Nephron progenitor cell (in vitro differentiated cells): ENCODE data around the gene SCAANT1.

Experiments
- DNase-seq: peaks from one replicate; pipeline ENCODE4 v3.0.0; 2021
- H3K27ac Mint-ChIP-seq: 2 replicates; pipeline ENCODE4 v1.8.0; 2021; ENCODE audit warnings: mild to moderate bottlenecking, moderate library complexity, mixed read lengths
- H3K27me3 Mint-ChIP-seq: 2 replicates; pipeline ENCODE4 v1.8.0; 2021; ENCODE audit warnings: mild to moderate bottlenecking, low read depth, mixed read lengths; ENCODE audit not compliant: poor library complexity
- H3K36me3 Mint-ChIP-seq: 2 replicates; pipeline ENCODE4 v1.8.0; 2021; ENCODE audit warnings: low read depth, mixed read lengths
- H3K4me1 Mint-ChIP-seq: 2 replicates; pipeline ENCODE4 v1.8.0; 2021; ENCODE audit warnings: mixed read lengths
- H3K4me3 Mint-ChIP-seq: 2 replicates; pipeline ENCODE4 v1.8.0; 2021; ENCODE audit warnings: mild to moderate bottlenecking, moderate library complexity, mixed read lengths
- H3K9me3 Mint-ChIP-seq: 2 replicates; pipeline ENCODE4 v1.8.0; 2021; ENCODE audit warnings: mild to moderate bottlenecking, moderate library complexity, mixed read lengths
- CTCF ChIP-seq: fragments of 200-600 bp; sonication (generic); IDR thresholded peaks from 2 replicates; pipeline ENCODE4 v1.5.0; 2021; ENCODE audit warnings: antibody characterized with exemption

The SCAANT1 gene

GRCh38 chr3:63937661-63938651, 25.8 kb upstream of the SCAANT1 start:
- no peak for DNase-seq
- no peak for TF ChIP-seq CTCF
- Mint-ChIP-seq H3K4me1 (peaks cover 49% of the 10 kb centered on the region), H3K27me3 (no peaks in the 10 kb centered on the region), H3K27ac (peak overlapping the region; percentile 27), H3K9me3 (no peaks in the 10 kb centered on the region), H3K36me3 (peaks cover 10% of the 10 kb centered on the region), H3K4me3 (no peak overlapping the region)

GRCh38 chr3:63936925-63937324, 24.7 kb upstream of the SCAANT1 start:
- H3K4me1 Mint-ChIP-seq, result peaks cover 57% of the 10 kb centered on the region
- no peaks in the 10 kb centered on the region for H3K9me3 Mint-ChIP-seq
- no peak overlapping the region for H3K4me3 Mint-ChIP-seq
- TF ChIP-seq CTCF, result no peak
- no peaks in the 10 kb centered on the region for H3K27me3 Mint-ChIP-seq
- H3K36me3 Mint-ChIP-seq, result peaks cover 8% of the 10 kb centered on the region
- H3K27ac Mint-ChIP-seq, result no peak overlapping the region
- DNase-seq, result no peak

GRCh38 chr3:63934041-63934866, 22.1 kb upstream of the SCAANT1 start:
- H3K27ac Mint-ChIP-seq, result peak overlapping the region; percentile 87
- no peaks in the 10 kb centered on the region for H3K27me3 Mint-ChIP-seq
- H3K4me3 Mint-ChIP-seq, result no peak overlapping the region
- H3K4me1 Mint-ChIP-seq, result peaks cover 76% of the 10 kb centered on the region
- no peak for DNase-seq
- no peaks in the 10 kb centered on the region for H3K9me3 Mint-ChIP-seq
- no peak for TF ChIP-seq CTCF
- peaks cover 3% of the 10 kb centered on the region for H3K36me3 Mint-ChIP-seq

- TF ChIP-seq CTCF, result no peak
- no peak for DNase-seq
- Mint-ChIP-seq H3K36me3 (no peaks in the 10 kb centered on the region), H3K27ac (peak overlapping the region; percentile 68), H3K4me3 (no peak overlapping the region), H3K9me3 (no peaks in the 10 kb centered on the region), H3K27me3 (no peaks in the 10 kb centered on the region), H3K4me1 (peaks cover 71% of the 10 kb centered on the region)
These were observed 21.3 kb upstream of the SCAANT1 start for GRCh38 chr3:63933459-63933858.

GRCh38 chr3:63932509-63933212, 20.5 kb upstream of the SCAANT1 start:
- H3K4me1 Mint-ChIP-seq, result peaks cover 63% of the 10 kb centered on the region
- H3K36me3 Mint-ChIP-seq, result peaks cover 2% of the 10 kb centered on the region
- H3K27me3 Mint-ChIP-seq, result no peaks in the 10 kb centered on the region
- H3K27ac Mint-ChIP-seq, result peak overlapping the region; percentile 60
- DNase-seq, result no peak
- no peak overlapping the region for H3K4me3 Mint-ChIP-seq
- no peaks in the 10 kb centered on the region for H3K9me3 Mint-ChIP-seq
- no peak for TF ChIP-seq CTCF
